ENCODE results near the gene CLNK. TPM values are rescaled to one million over a fixed set of nuclear protein-coding genes. Genes with fewer than 3 reads are reported as not detected.
"Not testable (repeated sequence)": the region's sequence is repeated elsewhere in the genome, so short reads cannot be mapped to it uniquely, and the experiment has no call there.

Gene CLNK
- total RNA-seq, 3 donors from 2014 or later = 0.11 TPM; not detected in 1

DNA sequence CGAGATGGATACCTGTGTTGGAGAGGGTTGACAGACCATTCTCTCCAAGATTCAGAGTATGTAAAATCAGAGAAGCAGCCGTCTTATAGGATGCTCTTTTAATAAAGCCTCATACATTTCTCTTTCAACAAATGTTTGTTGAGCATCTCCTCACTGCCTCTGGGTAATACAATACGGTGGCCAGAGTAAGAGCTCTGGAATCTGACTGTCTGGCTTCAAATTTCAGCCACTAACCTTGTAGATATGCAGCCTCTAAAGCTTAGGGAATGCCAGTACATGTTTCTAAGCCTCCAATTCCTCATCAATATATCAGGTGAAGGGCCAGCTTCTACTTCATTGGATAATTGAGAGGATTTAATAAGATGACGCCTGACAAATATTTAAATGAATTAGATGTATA lies 61.3 kb downstream of the CLNK start:
- Mint-ChIP-seq H3K4me1 (ENCODE audit: low read depth) (no peaks in the 10 kb centered on the region), H3K27me3 (ENCODE audit: low read depth) (no peaks in the 10 kb centered on the region), H3K9me3 (no peaks in the 10 kb centered on the region), H3K36me3 (ENCODE audit: insufficient read depth) (no peaks in the 10 kb centered on the region), H3K4me3 (no peak overlapping the region)
- ATAC-seq (no peak), DNase-seq (no peak)

DNA sequence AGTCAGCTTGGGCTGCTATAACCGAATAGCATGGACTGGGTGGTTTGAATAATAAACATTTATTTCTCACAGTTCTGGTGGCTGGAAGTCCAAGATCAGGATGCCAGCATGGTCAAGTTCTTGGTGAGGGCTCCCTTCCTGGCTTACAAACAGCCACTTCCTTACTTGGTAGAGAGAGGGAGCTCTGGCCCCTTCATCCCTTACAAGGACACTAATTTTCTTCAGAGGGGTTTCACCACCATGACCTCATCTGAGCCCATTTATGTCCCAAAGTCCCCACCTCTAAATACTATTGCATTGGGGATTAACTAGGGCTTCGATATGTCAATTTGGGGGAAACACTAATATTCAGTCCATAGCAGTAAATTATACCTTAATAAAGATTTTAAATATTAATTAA lies 61.8 kb downstream of the CLNK start:
- Mint-ChIP-seq H3K27me3 (ENCODE audit: low read depth) (no peaks in the 10 kb centered on the region), H3K9me3 (no peaks in the 10 kb centered on the region), H3K4me3 (no peak overlapping the region), H3K36me3 (ENCODE audit: insufficient read depth) (no peaks in the 10 kb centered on the region), H3K4me1 (ENCODE audit: low read depth) (no peaks in the 10 kb centered on the region)
- ATAC-seq = no peak
- no peak for DNase-seq

DNA sequence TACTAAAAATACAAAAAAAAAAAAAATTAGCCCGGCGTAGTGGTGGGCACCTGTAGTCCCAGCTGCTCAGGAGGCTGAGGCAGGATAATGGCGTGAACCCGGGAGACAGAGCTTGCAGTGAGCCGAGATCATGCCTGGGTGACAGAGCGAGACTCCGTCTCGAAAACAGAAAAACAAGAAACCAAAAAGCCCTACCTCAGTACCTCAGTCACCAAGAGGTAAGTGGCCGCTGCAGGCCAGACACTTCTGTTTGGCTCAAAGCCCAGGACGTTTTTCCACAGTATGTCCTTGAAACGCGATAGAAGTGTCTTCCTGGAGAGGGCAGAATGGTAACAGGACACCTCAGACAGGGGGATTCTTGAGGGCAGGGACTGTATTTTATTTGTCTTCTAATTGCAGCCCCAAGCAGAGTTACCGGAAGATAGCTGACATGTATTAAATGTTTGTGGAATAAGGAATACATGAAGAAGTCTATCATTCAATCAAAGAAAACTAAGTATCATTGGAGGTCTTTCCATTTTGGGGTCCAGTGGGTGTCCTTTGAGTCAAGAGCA lies 63.6 kb downstream of the CLNK start:
- no peaks in the 10 kb centered on the region for H3K27me3 Mint-ChIP-seq (ENCODE audit: low read depth)
- no peak for ATAC-seq
- no peaks in the 10 kb centered on the region for H3K9me3 Mint-ChIP-seq
- H3K4me3 Mint-ChIP-seq = no peak overlapping the region
- no peak for DNase-seq
- no peaks in the 10 kb centered on the region for H3K4me1 Mint-ChIP-seq (ENCODE audit: low read depth)
- no peaks in the 10 kb centered on the region for H3K36me3 Mint-ChIP-seq (ENCODE audit: insufficient read depth)

DNA sequence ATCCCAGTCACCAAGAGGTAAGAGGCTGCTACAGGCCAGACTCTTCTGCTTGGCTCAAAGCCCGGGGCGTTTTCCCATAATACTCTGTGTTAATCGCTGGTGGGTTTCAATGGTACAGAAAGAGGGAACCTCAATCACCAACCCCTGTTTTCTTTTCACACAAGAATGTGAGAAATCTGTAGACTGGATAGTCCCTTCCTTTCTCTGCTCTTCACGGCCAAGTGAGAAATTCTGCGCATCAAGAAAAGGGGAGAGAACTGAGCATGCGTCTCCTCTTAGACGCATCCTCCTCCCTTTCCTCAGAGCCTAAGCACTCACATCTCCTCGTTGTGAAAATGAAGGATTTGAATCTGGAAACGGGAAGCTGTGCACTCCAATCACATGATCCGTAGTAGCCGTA lies 64.7 kb downstream of the CLNK start:
- ATAC-seq = no peak
- Mint-ChIP-seq H3K36me3 (ENCODE audit: insufficient read depth) (no peaks in the 10 kb centered on the region), H3K4me3 (no peak overlapping the region), H3K9me3 (no peaks in the 10 kb centered on the region), H3K27me3 (ENCODE audit: low read depth) (no peaks in the 10 kb centered on the region), H3K4me1 (ENCODE audit: low read depth) (no peaks in the 10 kb centered on the region)
- DNase-seq = no peak

DNA sequence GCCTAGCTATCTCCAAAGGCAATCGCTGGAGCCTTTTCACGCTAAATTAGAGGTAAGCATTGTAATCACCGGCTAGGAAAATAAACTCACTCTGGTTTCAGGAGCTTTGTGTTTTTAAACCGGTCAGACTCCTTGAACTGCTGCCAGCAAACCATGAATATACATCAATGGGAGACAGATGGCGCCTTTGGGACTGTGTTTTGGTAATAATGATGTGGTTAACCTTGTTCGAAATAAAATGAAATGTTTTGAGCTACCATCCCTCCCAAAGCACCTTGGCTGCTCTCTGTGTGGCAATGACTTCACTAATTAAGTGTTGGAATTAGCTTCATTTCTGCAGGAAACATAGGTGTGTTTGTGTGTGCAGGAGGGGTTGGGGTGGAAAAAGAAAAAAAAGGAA lies 65.3 kb downstream of the CLNK start:
- no peak for DNase-seq
- no peaks in the 10 kb centered on the region for H3K4me1 Mint-ChIP-seq (ENCODE audit: low read depth)
- no peak for ATAC-seq
- H3K27me3 Mint-ChIP-seq (ENCODE audit: low read depth) = no peaks in the 10 kb centered on the region
- no peaks in the 10 kb centered on the region for H3K9me3 Mint-ChIP-seq
- H3K36me3 Mint-ChIP-seq (ENCODE audit: insufficient read depth) = no peaks in the 10 kb centered on the region
- no peak overlapping the region for H3K4me3 Mint-ChIP-seq

DNA sequence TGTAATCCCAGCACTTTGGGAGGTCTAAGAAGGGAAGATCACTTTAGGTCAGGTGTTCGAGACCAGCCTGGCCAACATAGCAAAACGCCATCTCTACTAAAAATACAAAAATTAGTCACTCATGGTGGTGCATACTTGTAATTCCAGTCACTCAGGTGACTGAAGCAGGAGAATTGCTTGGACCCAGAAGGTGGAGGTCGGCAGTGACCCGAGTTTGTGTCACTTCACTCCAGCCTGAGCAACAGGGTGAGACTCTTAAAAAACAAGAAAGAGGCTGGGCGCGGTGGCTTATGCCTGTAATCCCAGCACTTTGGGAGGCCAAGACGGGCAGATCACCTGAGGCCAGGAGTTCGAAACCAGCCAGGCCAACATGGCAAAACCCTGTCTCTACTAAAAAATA lies 69.6 kb downstream of the CLNK start:
- not testable (repeated sequence) for H3K27me3 Mint-ChIP-seq (ENCODE audit: low read depth); H3K4me1 Mint-ChIP-seq (ENCODE audit: low read depth); H3K9me3 Mint-ChIP-seq; ATAC-seq; H3K4me3 Mint-ChIP-seq; H3K36me3 Mint-ChIP-seq (ENCODE audit: insufficient read depth); DNase-seq

DNA sequence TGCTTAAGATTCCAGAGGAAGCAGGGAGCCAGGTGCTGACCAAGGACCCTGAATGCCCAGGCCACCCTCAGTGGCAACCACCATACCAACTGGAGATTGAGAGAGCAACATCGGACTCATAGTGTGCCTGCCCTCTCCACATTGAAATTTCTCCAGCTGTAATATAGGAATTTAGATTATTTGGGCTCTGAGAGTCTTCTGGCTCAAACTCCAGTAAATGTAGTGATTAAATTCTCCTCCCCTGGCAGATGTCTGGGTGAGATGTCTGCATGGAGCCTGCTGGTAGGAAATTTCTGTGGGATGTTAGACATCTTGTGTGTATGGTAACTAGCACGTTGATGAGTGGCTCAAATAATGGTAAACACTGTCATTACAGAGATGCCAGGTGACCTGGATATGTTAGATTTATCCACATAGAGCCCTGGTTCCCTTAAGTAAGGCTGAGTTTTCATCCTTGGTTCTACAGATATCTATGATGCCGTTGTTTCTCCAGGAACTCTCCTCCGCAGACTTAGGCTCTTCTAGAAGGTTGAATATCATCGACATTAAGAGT lies 70.6 kb downstream of the CLNK start:
- H3K27me3 Mint-ChIP-seq (ENCODE audit: low read depth) = no peaks in the 10 kb centered on the region
- H3K4me3 Mint-ChIP-seq = no peak overlapping the region
- DNase-seq (no peak), ATAC-seq (no peak)
- no peaks in the 10 kb centered on the region for H3K9me3 Mint-ChIP-seq
- no peaks in the 10 kb centered on the region for H3K36me3 Mint-ChIP-seq (ENCODE audit: insufficient read depth)
- H3K4me1 Mint-ChIP-seq (ENCODE audit: low read depth) = no peaks in the 10 kb centered on the region

DNA sequence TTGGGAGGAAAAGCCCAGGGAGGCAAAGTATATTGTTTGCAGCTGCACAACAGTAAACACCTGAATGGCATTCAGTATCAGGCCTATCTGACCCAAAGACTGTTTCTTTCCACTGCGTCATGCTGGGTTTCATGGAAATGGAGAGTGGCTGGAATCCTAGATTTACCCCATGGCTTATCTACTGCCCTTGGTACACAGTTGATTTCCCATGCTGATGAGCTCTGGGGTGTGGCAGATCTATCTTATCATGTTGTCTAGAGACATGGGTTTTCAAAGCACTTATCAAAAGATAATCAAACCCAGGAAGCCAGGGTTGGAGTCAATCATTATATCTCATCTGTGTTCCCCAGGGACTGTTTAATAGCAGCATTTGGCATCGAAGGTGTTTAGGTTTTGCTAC lies 72.1 kb downstream of the CLNK start:
- no peak for ATAC-seq
- no peaks in the 10 kb centered on the region for H3K36me3 Mint-ChIP-seq (ENCODE audit: insufficient read depth)
- no peaks in the 10 kb centered on the region for H3K27me3 Mint-ChIP-seq (ENCODE audit: low read depth)
- H3K4me1 Mint-ChIP-seq (ENCODE audit: low read depth) = no peaks in the 10 kb centered on the region
- H3K4me3 Mint-ChIP-seq = no peak overlapping the region
- H3K9me3 Mint-ChIP-seq = no peaks in the 10 kb centered on the region
- DNase-seq = no peak

DNA sequence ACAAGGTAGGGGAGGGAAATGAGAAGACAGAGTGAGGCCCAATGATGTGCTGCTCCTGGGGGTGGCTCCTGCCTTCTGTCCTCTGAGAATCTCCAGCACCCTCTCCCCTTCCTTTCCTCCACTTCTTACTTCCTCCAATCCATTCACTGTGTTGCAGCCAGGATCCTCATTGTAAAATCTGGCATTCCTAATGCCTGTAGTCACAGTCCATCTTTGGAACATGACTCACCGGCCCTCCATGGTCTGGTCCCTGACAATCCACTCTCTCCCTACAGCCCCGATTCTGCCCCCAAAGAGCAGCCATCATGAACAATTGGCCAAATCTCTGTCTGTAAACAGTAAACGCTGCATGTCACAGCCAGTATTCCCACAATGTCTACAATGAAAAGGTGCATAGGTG lies 72.9 kb downstream of the CLNK start:
- H3K9me3 Mint-ChIP-seq = no peaks in the 10 kb centered on the region
- H3K4me3 Mint-ChIP-seq = no peak overlapping the region
- no peaks in the 10 kb centered on the region for H3K4me1 Mint-ChIP-seq (ENCODE audit: low read depth)
- no peak for ATAC-seq
- DNase-seq = no peak
- no peaks in the 10 kb centered on the region for H3K36me3 Mint-ChIP-seq (ENCODE audit: insufficient read depth)
- H3K27me3 Mint-ChIP-seq (ENCODE audit: low read depth) = no peaks in the 10 kb centered on the region

DNA sequence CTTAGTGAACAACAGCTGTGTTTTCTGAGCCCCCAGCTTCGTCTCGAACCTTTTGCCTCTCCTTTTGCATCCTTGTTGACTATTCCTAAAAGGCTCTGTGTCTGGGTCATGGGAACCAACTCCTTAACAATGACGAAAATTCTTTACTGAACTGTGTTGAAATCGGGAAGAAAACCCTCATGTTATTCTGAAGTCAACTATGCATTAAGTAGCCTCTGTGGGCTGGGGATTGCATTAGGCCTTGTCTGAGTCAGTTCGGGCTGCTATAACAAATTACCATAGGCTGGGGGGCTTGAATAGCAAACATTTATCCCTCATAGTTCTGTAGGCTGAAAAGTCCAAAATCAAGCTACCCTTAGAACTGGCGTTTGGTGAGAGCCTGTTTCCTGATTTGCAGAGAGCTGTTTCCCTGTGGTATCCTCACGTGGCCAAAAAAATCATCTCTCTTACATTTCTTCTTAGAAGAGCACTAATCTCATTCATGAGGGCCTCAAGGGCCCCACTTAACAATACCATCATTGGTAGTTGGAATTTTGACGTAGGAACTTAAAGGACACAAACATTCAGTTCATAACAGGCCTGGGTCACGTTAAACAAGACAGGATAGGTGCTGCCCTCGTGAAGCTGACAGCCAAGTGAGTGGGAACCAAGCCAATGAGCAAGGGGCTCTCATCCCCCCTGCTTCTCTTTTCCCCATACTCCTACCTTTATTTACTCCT lies 75.9 kb downstream of the CLNK start:
- no peak for DNase-seq
- ATAC-seq = no peak
- Mint-ChIP-seq H3K4me1 (ENCODE audit: low read depth) (no peaks in the 10 kb centered on the region), H3K36me3 (ENCODE audit: insufficient read depth) (no peaks in the 10 kb centered on the region), H3K27me3 (ENCODE audit: low read depth) (no peaks in the 10 kb centered on the region), H3K9me3 (no peaks in the 10 kb centered on the region), H3K4me3 (no peak overlapping the region)

DNA sequence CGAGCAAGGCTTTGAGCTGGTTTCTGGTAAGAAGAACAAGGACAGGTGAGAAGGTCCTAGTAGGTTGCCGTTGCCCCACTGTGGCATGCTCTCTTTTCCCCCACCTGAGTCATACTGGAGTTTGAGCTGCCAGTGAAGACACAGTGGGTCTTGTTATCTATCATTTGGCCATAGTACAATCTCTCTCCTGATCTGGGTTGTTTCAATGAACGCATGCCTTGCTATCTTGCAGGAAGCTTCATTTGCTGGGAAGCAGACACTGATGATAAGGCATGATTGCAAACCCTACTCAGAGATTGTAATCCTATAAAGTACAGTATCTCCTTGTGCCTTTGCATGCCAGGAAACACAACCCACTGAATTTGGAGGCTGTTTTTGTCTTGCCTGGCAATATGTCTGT lies 77.4 kb downstream of the CLNK start:
- H3K36me3 Mint-ChIP-seq (ENCODE audit: insufficient read depth) = no peaks in the 10 kb centered on the region

DNA sequence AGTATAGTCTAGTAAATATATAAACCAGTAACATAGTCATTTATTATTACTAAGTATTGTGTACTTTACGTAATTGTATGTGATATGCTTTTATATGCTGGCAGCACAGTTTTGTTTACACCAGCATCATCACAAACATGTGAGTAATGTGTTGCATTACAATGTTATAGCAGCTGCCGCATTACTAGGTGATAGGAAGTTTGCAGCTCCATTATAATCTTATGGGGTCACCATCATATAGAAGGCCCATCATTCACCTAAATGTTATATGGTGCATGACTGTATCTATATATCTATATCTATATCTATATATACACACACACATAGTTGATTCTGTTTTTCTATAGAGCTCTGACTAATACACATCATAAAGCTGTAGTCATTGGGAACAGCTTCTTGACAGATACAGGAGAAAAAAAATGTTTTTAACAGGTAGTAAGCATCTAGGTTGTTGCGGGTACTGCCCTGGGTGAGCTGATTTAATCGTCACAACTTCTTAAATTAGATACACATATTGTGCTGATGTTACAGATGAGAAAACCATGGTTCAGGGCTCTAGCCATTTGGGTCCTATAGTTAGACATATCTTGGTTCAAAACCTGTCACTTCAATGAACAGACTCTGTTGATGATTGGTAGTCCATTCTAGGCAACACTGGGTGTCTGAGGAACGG lies 77.9 kb downstream of the CLNK start:
- H3K36me3 Mint-ChIP-seq (ENCODE audit: insufficient read depth) = no peaks in the 10 kb centered on the region
- H3K4me1 Mint-ChIP-seq (ENCODE audit: low read depth) = no peaks in the 10 kb centered on the region
- no peaks in the 10 kb centered on the region for H3K9me3 Mint-ChIP-seq
- DNase-seq = no peak
- no peak for ATAC-seq
- H3K4me3 Mint-ChIP-seq = no peak overlapping the region
- H3K27me3 Mint-ChIP-seq (ENCODE audit: low read depth) = no peaks in the 10 kb centered on the region

More for the DNA sequence above, 77.4 kb downstream of the CLNK start:
- DNase-seq = no peak
- Mint-ChIP-seq H3K27me3 (ENCODE audit: low read depth) (no peaks in the 10 kb centered on the region), H3K9me3 (no peaks in the 10 kb centered on the region), H3K4me1 (ENCODE audit: low read depth) (no peaks in the 10 kb centered on the region), H3K4me3 (no peak overlapping the region)
- ATAC-seq = no peak

DNA sequence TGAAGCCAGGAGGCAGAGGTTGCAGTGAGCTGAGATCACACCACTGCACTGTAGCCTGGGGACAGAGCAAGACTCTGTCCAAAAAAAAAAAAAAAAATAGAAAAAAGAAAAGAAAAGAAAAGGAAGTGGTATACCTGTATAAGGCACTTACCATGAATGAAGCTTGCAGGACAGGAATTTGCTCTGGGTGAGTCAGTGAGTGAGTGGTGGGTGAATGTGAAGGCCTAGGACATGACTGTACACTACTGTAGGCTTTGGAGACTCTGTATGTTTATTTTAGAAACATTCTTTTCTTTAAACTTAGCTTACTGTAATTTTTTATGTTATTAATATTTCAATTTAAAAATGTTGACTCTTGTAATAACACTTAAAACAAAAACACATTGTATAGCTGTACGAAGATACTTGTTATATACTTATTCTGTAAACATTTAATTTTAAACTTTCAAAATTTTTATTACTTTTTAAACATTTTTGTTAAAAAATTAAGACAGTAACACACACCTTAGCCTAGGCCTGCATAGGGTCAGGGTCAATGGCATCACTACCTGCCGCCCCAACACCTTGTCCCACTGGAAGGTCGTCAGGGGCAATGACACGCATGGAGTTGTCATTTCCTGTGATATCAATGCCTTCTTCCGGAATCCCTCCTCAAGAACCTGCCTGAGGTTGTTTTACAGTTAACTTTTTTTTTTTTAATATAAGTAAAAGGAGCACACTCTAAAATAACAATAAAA lies 78.7 kb downstream of the CLNK start:
- no peak for ATAC-seq
- Mint-ChIP-seq H3K4me3 (no peak overlapping the region), H3K36me3 (ENCODE audit: insufficient read depth) (no peaks in the 10 kb centered on the region), H3K4me1 (ENCODE audit: low read depth) (no peaks in the 10 kb centered on the region), H3K9me3 (no peaks in the 10 kb centered on the region), H3K27me3 (ENCODE audit: low read depth) (no peaks in the 10 kb centered on the region)
- no peak for DNase-seq

DNA sequence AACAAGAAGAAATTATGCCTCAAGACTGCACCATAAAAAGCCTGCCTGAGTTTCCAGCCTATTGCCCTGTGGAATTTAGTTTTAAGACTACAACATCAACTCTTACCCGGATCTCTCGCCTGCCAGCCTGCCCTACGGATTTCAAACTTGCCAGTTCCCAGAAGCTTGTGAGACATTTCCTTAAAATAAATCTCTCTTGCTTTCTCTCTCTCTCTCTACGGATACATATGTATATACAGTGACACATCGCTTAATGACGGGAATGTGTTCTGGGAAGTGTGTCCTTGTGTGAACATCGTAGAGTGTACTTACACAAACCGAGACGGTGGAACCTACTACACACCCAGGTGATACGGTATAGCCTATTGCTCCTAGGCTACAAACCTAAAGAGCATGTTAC lies 79.5 kb downstream of the CLNK start:
- no peak for ATAC-seq

More for the DNA sequence above, 79.5 kb downstream of the CLNK start:
- H3K36me3 Mint-ChIP-seq (ENCODE audit: insufficient read depth) = no peaks in the 10 kb centered on the region
- H3K27me3 Mint-ChIP-seq (ENCODE audit: low read depth) = peaks cover 1% of the 10 kb centered on the region
- no peaks in the 10 kb centered on the region for H3K4me1 Mint-ChIP-seq (ENCODE audit: low read depth)
- no peaks in the 10 kb centered on the region for H3K9me3 Mint-ChIP-seq
- no peak for DNase-seq
- H3K4me3 Mint-ChIP-seq = no peak overlapping the region

All from activated T-cell treated with anti-CD3 and anti-CD28 coated beads, Interleukin-2, amount 50 U/mL, for 4 hours (primary cell).